Measurements from ENCODE around the gene DNAH9.

GRCh38 chr17:11900041-11900476 lies 301.8 kb downstream of the DNAH9 start:
- TF ChIP-seq CTCF (IDR thresholded peaks at IDR 0.05; ENCODE audit: low read depth, low read length, poor library complexity, severe bottlenecking) (no peak), EZH2phosphoT487 (IDR thresholded peaks at IDR 0.05; ENCODE audit: borderline replicate concordance, low read length) (no peak)

Measured in DOHH2 (cell line).